Activated naive CD8-positive, alpha-beta T cell (primary cell): ENCODE measurements around the gene MEGF10.
"Not testable (repeated sequence)": the region's sequence is repeated elsewhere in the genome, so short reads cannot be mapped to it uniquely, and the experiment has no call there.

ENCODE experiments used
- H3K27ac Mint-ChIP-seq: one replicate; pipeline ENCODE4 v1.8.0; 2021; ENCODE audit warnings: mixed read lengths
- H3K27me3 Mint-ChIP-seq: one replicate; pipeline ENCODE4 v1.8.0; 2021; ENCODE audit warnings: mixed read lengths
- H3K36me3 Mint-ChIP-seq: one replicate; pipeline ENCODE4 v1.8.0; 2021; ENCODE audit warnings: mixed read lengths
- H3K4me1 Mint-ChIP-seq: one replicate; pipeline ENCODE4 v1.8.0; 2021; ENCODE audit warnings: low read depth, mixed read lengths
- H3K4me3 Mint-ChIP-seq: one replicate; pipeline ENCODE4 v1.8.0; 2021; ENCODE audit warnings: mild to moderate bottlenecking, mixed read lengths
- H3K9me3 Mint-ChIP-seq: one replicate; pipeline ENCODE4 v1.8.0; 2021; ENCODE audit warnings: low read depth, mixed read lengths

Gene MEGF10

GRCh38 chr5:127292030-127292735, 1.6 kb downstream of the MEGF10 start:
- H3K27me3 Mint-ChIP-seq: peaks cover 41% of the 10 kb centered on the region
- peaks cover 3% of the 10 kb centered on the region for H3K36me3 Mint-ChIP-seq
- no peak overlapping the region for H3K27ac Mint-ChIP-seq
- H3K4me3 Mint-ChIP-seq: no peak overlapping the region
- H3K4me1 Mint-ChIP-seq: peaks cover 15% of the 10 kb centered on the region
- H3K9me3 Mint-ChIP-seq: no peaks in the 10 kb centered on the region

- H3K27me3 Mint-ChIP-seq: peaks cover 34% of the 10 kb centered on the region
Observed at GRCh38 chr5:127293373-127293772, 2.8 kb downstream of the MEGF10 start.

GRCh38 chr5:127294829-127295228, 4.2 kb downstream of the MEGF10 start:
- no peaks in the 10 kb centered on the region for H3K36me3 Mint-ChIP-seq
- no peaks in the 10 kb centered on the region for H3K9me3 Mint-ChIP-seq
- no peak overlapping the region for H3K27ac Mint-ChIP-seq
- peaks cover 25% of the 10 kb centered on the region for H3K27me3 Mint-ChIP-seq
- peaks cover 13% of the 10 kb centered on the region for H3K4me1 Mint-ChIP-seq
- H3K4me3 Mint-ChIP-seq: no peak overlapping the region

More at GRCh38 chr5:127293373-127293772, 2.8 kb downstream of the MEGF10 start:
- peaks cover 3% of the 10 kb centered on the region for H3K36me3 Mint-ChIP-seq
- H3K9me3 Mint-ChIP-seq: no peaks in the 10 kb centered on the region
- H3K4me1 Mint-ChIP-seq: peaks cover 15% of the 10 kb centered on the region
- H3K27ac Mint-ChIP-seq: no peak overlapping the region
- H3K4me3 Mint-ChIP-seq: no peak overlapping the region

GRCh38 chr5:127295454-127295853, 4.9 kb downstream of the MEGF10 start:
- no peaks in the 10 kb centered on the region for H3K36me3 Mint-ChIP-seq
- no peak overlapping the region for H3K27ac Mint-ChIP-seq
- H3K4me1 Mint-ChIP-seq: peaks cover 9% of the 10 kb centered on the region
- H3K27me3 Mint-ChIP-seq: peaks cover 25% of the 10 kb centered on the region
- H3K4me3 Mint-ChIP-seq: no peak overlapping the region
- no peaks in the 10 kb centered on the region for H3K9me3 Mint-ChIP-seq

GRCh38 chr5:127296321-127296720, 5.7 kb downstream of the MEGF10 start:
- no peak overlapping the region for H3K27ac Mint-ChIP-seq
- H3K4me3 Mint-ChIP-seq: no peak overlapping the region
- H3K36me3 Mint-ChIP-seq: no peaks in the 10 kb centered on the region
- H3K4me1 Mint-ChIP-seq: peaks cover 2% of the 10 kb centered on the region
- H3K27me3 Mint-ChIP-seq: peaks cover 19% of the 10 kb centered on the region
- H3K9me3 Mint-ChIP-seq: no peaks in the 10 kb centered on the region

- H3K27ac Mint-ChIP-seq, H3K9me3 Mint-ChIP-seq, H3K4me1 Mint-ChIP-seq, H3K4me3 Mint-ChIP-seq, H3K36me3 Mint-ChIP-seq: not testable (repeated sequence)
- peaks cover 15% of the 10 kb centered on the region for H3K27me3 Mint-ChIP-seq
Observed at GRCh38 chr5:127296894-127297293, 6.3 kb downstream of the MEGF10 start.

- no peaks in the 10 kb centered on the region for H3K36me3 Mint-ChIP-seq
- no peaks in the 10 kb centered on the region for H3K9me3 Mint-ChIP-seq
- H3K27ac Mint-ChIP-seq: no peak overlapping the region
- peaks cover 12% of the 10 kb centered on the region for H3K27me3 Mint-ChIP-seq
- H3K4me3 Mint-ChIP-seq: no peak overlapping the region
- H3K4me1 Mint-ChIP-seq: no peaks in the 10 kb centered on the region
Observed at GRCh38 chr5:127297348-127298035, 6.9 kb downstream of the MEGF10 start.

GRCh38 chr5:127298036-127298429, 7.4 kb downstream of the MEGF10 start:
- Mint-ChIP-seq H3K4me1 (no peaks in the 10 kb centered on the region), H3K27ac (no peak overlapping the region), H3K4me3 (no peak overlapping the region), H3K36me3 (no peaks in the 10 kb centered on the region), H3K9me3 (no peaks in the 10 kb centered on the region), H3K27me3 (peaks cover 11% of the 10 kb centered on the region)

GRCh38 chr5:127298656-127299055, 8.1 kb downstream of the MEGF10 start:
- no peak overlapping the region for H3K27ac Mint-ChIP-seq
- H3K9me3 Mint-ChIP-seq: no peaks in the 10 kb centered on the region
- H3K27me3 Mint-ChIP-seq: peaks cover 7% of the 10 kb centered on the region
- no peak overlapping the region for H3K4me3 Mint-ChIP-seq
- no peaks in the 10 kb centered on the region for H3K4me1 Mint-ChIP-seq
- no peaks in the 10 kb centered on the region for H3K36me3 Mint-ChIP-seq

- no peaks in the 10 kb centered on the region for H3K4me1 Mint-ChIP-seq
- H3K36me3 Mint-ChIP-seq: no peaks in the 10 kb centered on the region
- no peak overlapping the region for H3K4me3 Mint-ChIP-seq
- H3K27ac Mint-ChIP-seq: no peak overlapping the region
- peaks cover 2% of the 10 kb centered on the region for H3K27me3 Mint-ChIP-seq
- no peaks in the 10 kb centered on the region for H3K9me3 Mint-ChIP-seq
Observed at GRCh38 chr5:127299678-127300077, 9.1 kb downstream of the MEGF10 start.

GRCh38 chr5:127302509-127302908, 11.9 kb downstream of the MEGF10 start:
- Mint-ChIP-seq H3K4me3 (no peak overlapping the region), H3K36me3 (no peaks in the 10 kb centered on the region), H3K27ac (no peak overlapping the region), H3K27me3 (peaks cover 2% of the 10 kb centered on the region), H3K4me1 (no peaks in the 10 kb centered on the region), H3K9me3 (no peaks in the 10 kb centered on the region)

- Mint-ChIP-seq H3K4me1 (no peaks in the 10 kb centered on the region), H3K36me3 (no peaks in the 10 kb centered on the region), H3K27me3 (peaks cover 2% of the 10 kb centered on the region), H3K27ac (no peak overlapping the region), H3K9me3 (no peaks in the 10 kb centered on the region), H3K4me3 (no peak overlapping the region)
Observed at GRCh38 chr5:127303404-127303803, 12.8 kb downstream of the MEGF10 start.

- no peaks in the 10 kb centered on the region for H3K4me1 Mint-ChIP-seq
- H3K4me3 Mint-ChIP-seq: no peak overlapping the region
- no peaks in the 10 kb centered on the region for H3K36me3 Mint-ChIP-seq
- H3K27ac Mint-ChIP-seq: no peak overlapping the region
- H3K27me3 Mint-ChIP-seq: peaks cover 2% of the 10 kb centered on the region
- H3K9me3 Mint-ChIP-seq: no peaks in the 10 kb centered on the region
Observed at GRCh38 chr5:127305493-127305892, 14.9 kb downstream of the MEGF10 start.

- Mint-ChIP-seq H3K4me3 (no peak overlapping the region), H3K4me1 (no peaks in the 10 kb centered on the region), H3K36me3 (no peaks in the 10 kb centered on the region), H3K27ac (no peak overlapping the region), H3K9me3 (no peaks in the 10 kb centered on the region), H3K27me3 (peaks cover under 1% of the 10 kb centered on the region)
Observed at GRCh38 chr5:127306036-127306435, 15.4 kb downstream of the MEGF10 start.

GRCh38 chr5:127306647-127307046, 16.1 kb downstream of the MEGF10 start:
- Mint-ChIP-seq H3K4me3 (no peak overlapping the region), H3K4me1 (no peaks in the 10 kb centered on the region), H3K27me3 (no peaks in the 10 kb centered on the region)

GRCh38 chr5:127307868-127308267, 17.3 kb downstream of the MEGF10 start:
- H3K27ac Mint-ChIP-seq: no peak overlapping the region
- H3K4me3 Mint-ChIP-seq: no peak overlapping the region
- H3K27me3 Mint-ChIP-seq: no peaks in the 10 kb centered on the region
- no peaks in the 10 kb centered on the region for H3K9me3 Mint-ChIP-seq
- H3K4me1 Mint-ChIP-seq: no peaks in the 10 kb centered on the region
- H3K36me3 Mint-ChIP-seq: no peaks in the 10 kb centered on the region

More at GRCh38 chr5:127306647-127307046, 16.1 kb downstream of the MEGF10 start:
- H3K27ac Mint-ChIP-seq: no peak overlapping the region
- no peaks in the 10 kb centered on the region for H3K36me3 Mint-ChIP-seq
- no peaks in the 10 kb centered on the region for H3K9me3 Mint-ChIP-seq
